GM12878 (cell line): ENCODE measurements around the gene UBAP1. TPM values are rescaled to one million over a fixed set of nuclear protein-coding genes. Genes with fewer than 3 reads are reported as not detected.

Source experiments
- ATAC-seq: fragments of 200-7000 bp; cut with Tn5 transposase; 3 replicates; pipeline ENCODE4 v1.9.1; 2020; ENCODE audit warnings: mild to moderate bottlenecking, moderate library complexity
- BruUV-seq: library from RNA; stranded (reverse); fragments of 400-500 nt; replicated peaks from 2 replicates; lab custom pipeline; 2021; lab: Mats Ljungman, UMichigan
- CTCF ChIA-PET: fragments of 300-600 bp; sonication (Branson Sonifier 250); formaldehyde crosslinking; extraction: SDS; loops from one replicate; lab custom pipeline; 2021; ENCODE audit warnings: inconsistent platforms; lab: Yijun Ruan, JAX
- POLR2A ChIA-PET: fragments of 350-600 bp; formaldehyde crosslinking; extraction: SDS; loops from one replicate; lab custom pipeline; 2021; ENCODE audit warnings: inconsistent platforms; lab: Charles Lee
- RAD21 ChIA-PET: fragments of 300-600 bp; sonication (Branson Sonifier 250); formaldehyde crosslinking; loops from one replicate; lab custom pipeline; 2023; ENCODE audit warnings: antibody characterized with exemption; ENCODE audit not compliant: unreplicated experiment; lab: Charles Lee
- SMC1A ChIA-PET: fragments of 300-600 bp; sonication (Branson Sonifier 250); formaldehyde crosslinking; loops from one replicate; lab custom pipeline; 2023; ENCODE audit not compliant: unreplicated experiment, uncharacterized antibody; lab: Charles Lee
- DNase-seq: peaks from one replicate; pipeline ENCODE4 v3.0.0-alpha.2; 2011; ENCODE audit warnings: low read depth, low spot score
- FAIRE-seq: peaks from 3 replicates; lab custom pipeline; 2011; peaks lifted over from hg19 to GRCh38; lab: Jason Lieb, UNC
- H2AFZ ChIP-seq: 2 replicates; pipeline ENCODE4 v1.6.0; 2011; ENCODE audit warnings: low read depth, low read length, control low read depth; ENCODE audit not compliant: control insufficient read depth
- H3K27ac ChIP-seq: 2 replicates; pipeline ENCODE4 v1.5.1; 2011; ENCODE audit warnings: control low read depth; ENCODE audit not compliant: control insufficient read depth, insufficient read depth
- H3K27me3 ChIP-seq, 2 experiments: replicated peaks in 1 of 2; 2 replicates each; pipeline versions ENCODE4 v1.6.0 to v1.6.1; 2011; ENCODE audit warnings: low read length in 1 of 2; ENCODE audit not compliant: control insufficient read depth in 2 of 2, insufficient read depth in 2 of 2
- H3K36me3 ChIP-seq, 2 experiments: 2 replicates each; pipeline ENCODE4 v1.5.1; 2011; ENCODE audit warnings: low read length in 1 of 2; ENCODE audit not compliant: control insufficient read depth in 2 of 2, insufficient read depth in 2 of 2
- H3K4me1 ChIP-seq: 2 replicates; pipeline ENCODE4 v1.6.1; 2011; ENCODE audit warnings: mild to moderate bottlenecking, low read length, moderate library complexity, mixed read lengths; ENCODE audit not compliant: control insufficient read depth, insufficient read depth
- H3K4me2 ChIP-seq: 2 replicates; pipeline ENCODE4 v1.6.0; 2011; ENCODE audit warnings: control low read depth; ENCODE audit not compliant: control insufficient read depth, insufficient read depth
- H3K4me3 ChIP-seq: fragments of 200-600 bp; sonication (generic); 2 replicates; pipeline ENCODE4 v1.5.1; 2016
- H3K79me2 ChIP-seq: 2 replicates; pipeline ENCODE4 v1.6.0; 2011; ENCODE audit warnings: low read length; ENCODE audit not compliant: control insufficient read depth, insufficient read depth
- H3K9ac ChIP-seq: 2 replicates; pipeline ENCODE4 v1.8.0; 2011; ENCODE audit warnings: low read length, control low read depth, mixed read lengths; ENCODE audit not compliant: control insufficient read depth, insufficient read depth
- H3K9me3 ChIP-seq: replicated peaks from 3 replicates; pipeline ENCODE4 v1.5.1; 2011; ENCODE audit warnings: mild to moderate bottlenecking, low read length; ENCODE audit not compliant: control insufficient read depth, insufficient read depth
- H4K20me1 ChIP-seq: 2 replicates; pipeline ENCODE4 v1.6.0; 2011; ENCODE audit not compliant: control insufficient read depth, insufficient read depth
- CEBPB ChIP-seq, 2 experiments: fragments of 150-350 bp in 1 of 2; IDR thresholded peaks; 2 replicates each; pipeline ENCODE4 v1.6.1; 2012 to 2014; ENCODE audit warnings: low read depth in 2 of 2, low read length in 2 of 2, borderline replicate concordance in 1 of 2, inconsistent platforms in 1 of 2
- FOXK2 ChIP-seq: fragments of 450-650 bp; IDR thresholded peaks from 2 replicates; pipeline ENCODE4 v1.6.1; 2017; ENCODE audit warnings: mild to moderate bottlenecking, moderate library complexity
- MXI1 ChIP-seq: fragments of 150-350 bp; IDR thresholded peaks from 2 replicates; pipeline ENCODE4 v1.6.1; 2011; ENCODE audit warnings: low read depth, mild to moderate bottlenecking, inconsistent platforms, low read length, improper control_type of control experiment
- POLR2AphosphoS5 ChIP-seq: IDR thresholded peaks from 2 replicates; pipeline ENCODE4 v1.6.1; 2011; ENCODE audit warnings: mild to moderate bottlenecking, low read length, inconsistent platforms
- RAD51 ChIP-seq: fragments of 450-650 bp; IDR thresholded peaks from 2 replicates; pipeline ENCODE4 v1.6.1; 2016; ENCODE audit warnings: moderate library complexity, mild to moderate bottlenecking, inconsistent platforms
- RELA ChIP-seq: fragments of 450-650 bp; IDR thresholded peaks from 2 replicates; pipeline ENCODE4 v1.8.0; 2014; ENCODE audit warnings: borderline replicate concordance; ENCODE audit not compliant: partially characterized antibody
- SREBF2 ChIP-seq: IDR thresholded peaks from 2 replicates; pipeline ENCODE4 v1.6.1; 2012; ENCODE audit warnings: mild to moderate bottlenecking, low read length
- YY1 ChIP-seq: IDR thresholded peaks from 2 replicates; pipeline ENCODE4 v1.6.1; 2011; ENCODE audit warnings: low read depth, mild to moderate bottlenecking, low read length
- ZBTB40 ChIP-seq: fragments of 450-650 bp; IDR thresholded peaks from 2 replicates; pipeline ENCODE4 v1.6.1; 2016; ENCODE audit warnings: mild to moderate bottlenecking, moderate library complexity, borderline replicate concordance
- WGBS: methylation state at CpG from one replicate; pipeline ENCODE4 v1.1.6; 2016; ENCODE audit warnings: low lambda C conversion rate; ENCODE audit not compliant: insufficient replicate concordance, insufficient coverage; ENCODE audit errors: missing lambda C conversion rate; 5-methylcytosine and 5-hydroxymethylcytosine counted together
- in situ Hi-C: fragments of 300-500 bp; cut with MboI; formaldehyde crosslinking; loops from 9 replicates; pipeline ENCODE4 v1.14.3; 2018; ENCODE audit warnings: mixed read lengths
- intact Hi-C: fragments of 100-400 bp; cut with micrococcal nuclease; formaldehyde crosslinking; loops from one replicate; pipeline ENCODE4 v1.14.2; 2022; ENCODE audit not compliant: unreplicated experiment
- polyA plus RNA-seq, 11 experiments: library from polyadenylated mRNA; depleted of rRNA in 4 of 11; unstranded in 6 of 11; stranded (reverse) in 5 of 11; fragments of >200 nt; fragmentation: Nextera tagmentation in 4 of 11; fragmentation: Illumina TruSeq in 1 of 11; extraction: Ambion mirVana in 4 of 11; extraction: Trizol in 1 of 11; gene quantifications; 1 replicate in 1 of 11; 2 replicates in 10 of 11; pipeline versions ENCODE4 v1.2.1 to v1.2.3, GENCODE V29; 2011 to 2016; ENCODE audit warnings: inconsistent platforms in 2 of 11, missing spikeins in 2 of 11, low read depth in 1 of 11
- total RNA-seq, 4 experiments: library from RNA; depleted of rRNA in 3 of 4; stranded (reverse); fragments of >200 nt in 3 of 4; fragmentation: Illumina TruSeq in 1 of 4; extraction: Trizol in 1 of 4; gene quantifications; 2 replicates each; pipeline versions ENCODE4 v1.2.1 to v1.2.3, GENCODE V29; 2013 to 2021
- TF ChIP-seq, protein P1 (sequence below): IDR thresholded peaks from 2 replicates; pipeline ENCODE4 v1.6.1; 2011; ENCODE audit warnings: borderline replicate concordance, low read depth, mild to moderate bottlenecking, moderate library complexity, low read length; ENCODE audit not compliant: insufficient read depth, poor library complexity, severe bottlenecking
- TF ChIP-seq, protein P2 (sequence below): fragments of 450-650 bp; IDR thresholded peaks from 2 replicates; pipeline ENCODE4 v1.6.1; 2018; ENCODE audit warnings: borderline replicate concordance, mild to moderate bottlenecking; ENCODE audit not compliant: partially characterized antibody

Gene UBAP1
- total and polyA plus RNA-seq, 10 of the 15 experiments (the other 5 are each of a cell fraction or from before 2014, with no cell fraction given): 2.1 to 47.9 (median 27.2) TPM

DNA sequence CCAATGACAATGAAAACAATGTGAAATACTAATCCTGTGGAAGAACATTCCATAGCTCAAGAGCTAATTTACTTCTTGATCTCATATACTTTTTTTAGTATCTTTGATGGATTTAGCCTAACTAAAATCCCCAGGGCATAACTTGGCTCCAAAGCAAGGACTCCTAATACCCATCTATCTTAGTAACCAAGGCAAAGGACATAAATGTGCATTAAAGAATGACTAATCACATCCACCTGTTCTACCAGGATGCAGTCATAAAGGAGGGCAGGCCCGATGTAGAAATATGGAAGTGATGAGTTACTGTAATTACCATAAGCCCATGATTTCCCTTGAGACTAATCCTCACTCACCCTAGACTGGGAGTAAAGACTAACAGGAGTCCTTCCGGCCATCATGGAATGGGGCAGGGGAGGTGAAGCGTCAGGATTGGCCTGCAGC is 93.3 kb downstream of the UBAP1 start:
- no peaks in the 10 kb centered on the region for H4K20me1 ChIP-seq
- DNase-seq: no peak
- H3K4me1 ChIP-seq: no peaks in the 10 kb centered on the region
- ChIA-PET RAD21 (no interaction called here), CTCF (interaction anchor here (1.3 kb wide), 1 partner anchor 19 kb away, joined by 4 read pairs; no protein-coding TSS in a partner anchor), SMC1A (no interaction called here), POLR2A (no interaction called here)
- intact Hi-C loops (no loop called here), in situ Hi-C loops (no loop called here)
- FAIRE-seq: no peak
- H3K36me3 ChIP-seq: no peaks in the 10 kb centered on the region
- no peak overlapping the region for H3K9ac ChIP-seq
- H3K27ac ChIP-seq: no peak overlapping the region
- 87% methylated on average over 3 of the region's 3 CpGs for WGBS
- H3K4me2 ChIP-seq: no peak overlapping the region
- H3K4me3 ChIP-seq: no peak overlapping the region
- H3K79me2 ChIP-seq: no peaks in the 10 kb centered on the region
- no peak overlapping the region for H2AFZ ChIP-seq
- no TSS peak for BruUV-seq
- no peak for ATAC-seq
- H3K9me3 ChIP-seq: no peaks in the 10 kb centered on the region
- H3K27me3 ChIP-seq: no peaks in the 10 kb centered on the region
- TF ChIP-seq CEBPB (IDR thresholded peaks at IDR 0.05; ENCODE audit: borderline replicate concordance in 1 of 2, low read depth in 2 of 2, low read length in 2 of 2) (no peak), MXI1 (no peak), SREBF2 (no peak), YY1 (no peak), RAD51 (no peak), ZBTB40 (no peak), RELA (no peak), POLR2AphosphoS5 (no peak), FOXK2 (no peak)
- TF ChIP-seq, protein P1, sequence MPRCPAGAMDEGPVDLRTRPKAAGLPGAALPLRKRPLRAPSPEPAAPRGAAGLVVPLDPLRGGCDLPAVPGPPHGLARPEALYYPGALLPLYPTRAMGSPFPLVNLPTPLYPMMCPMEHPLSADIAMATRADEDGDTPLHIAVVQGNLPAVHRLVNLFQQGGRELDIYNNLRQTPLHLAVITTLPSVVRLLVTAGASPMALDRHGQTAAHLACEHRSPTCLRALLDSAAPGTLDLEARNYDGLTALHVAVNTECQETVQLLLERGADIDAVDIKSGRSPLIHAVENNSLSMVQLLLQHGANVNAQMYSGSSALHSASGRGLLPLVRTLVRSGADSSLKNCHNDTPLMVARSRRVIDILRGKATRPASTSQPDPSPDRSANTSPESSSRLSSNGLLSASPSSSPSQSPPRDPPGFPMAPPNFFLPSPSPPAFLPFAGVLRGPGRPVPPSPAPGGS: no peak
- TF ChIP-seq, protein P2, sequence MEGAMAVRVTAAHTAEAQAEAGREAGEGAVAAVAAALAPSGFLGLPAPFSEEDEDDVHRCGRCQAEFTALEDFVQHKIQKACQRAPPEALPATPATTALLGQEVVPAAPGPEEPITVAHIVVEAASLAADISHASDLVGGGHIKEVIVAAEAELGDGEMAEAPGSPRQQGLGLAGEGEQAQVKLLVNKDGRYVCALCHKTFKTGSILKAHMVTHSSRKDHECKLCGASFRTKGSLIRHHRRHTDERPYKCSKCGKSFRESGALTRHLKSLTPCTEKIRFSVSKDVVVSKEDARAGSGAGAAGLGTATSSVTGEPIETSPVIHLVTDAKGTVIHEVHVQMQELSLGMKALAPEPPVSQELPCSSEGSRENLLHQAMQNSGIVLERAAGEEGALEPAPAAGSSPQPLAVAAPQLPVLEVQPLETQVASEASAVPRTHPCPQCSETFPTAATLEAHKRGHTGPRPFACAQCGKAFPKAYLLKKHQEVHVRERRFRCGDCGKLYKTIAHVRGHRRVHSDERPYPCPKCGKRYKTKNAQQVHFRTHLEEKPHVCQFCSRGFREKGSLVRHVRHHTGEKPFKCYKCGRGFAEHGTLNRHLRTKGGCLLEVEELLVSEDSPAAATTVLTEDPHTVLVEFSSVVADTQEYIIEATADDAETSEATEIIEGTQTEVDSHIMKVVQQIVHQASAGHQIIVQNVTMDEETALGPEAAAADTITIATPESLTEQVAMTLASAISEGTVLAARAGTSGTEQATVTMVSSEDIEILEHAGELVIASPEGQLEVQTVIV: no peak
